Keratinocyte (primary cell): ENCODE measurements around the gene GABRB1. TPM values are rescaled to one million over a fixed set of nuclear protein-coding genes. Genes with fewer than 3 reads are reported as not detected.
"Not testable (repeated sequence)": the region's sequence is repeated elsewhere in the genome, so short reads cannot be mapped to it uniquely, and the experiment has no call there.

Source experiments
- DNase-seq: peaks from one replicate; pipeline ENCODE4 v3.0.0-alpha.2; 2011; ENCODE audit warnings: low read depth, missing footprints, low spot score
- FAIRE-seq: peaks from 2 replicates; lab custom pipeline; 2011; peaks lifted over from hg19 to GRCh38; lab: Jason Lieb, UNC
- H2AFZ ChIP-seq: 2 replicates; pipeline ENCODE4 v1.6.0; 2012; ENCODE audit warnings: low read length, control low read depth, inconsistent platforms; ENCODE audit not compliant: control insufficient read depth
- H3K27ac ChIP-seq: 2 replicates; pipeline ENCODE4 v1.5.1; 2011; ENCODE audit warnings: low read length; ENCODE audit not compliant: control insufficient read depth, insufficient read depth
- H3K27me3 ChIP-seq: 3 replicates; pipeline ENCODE4 v1.6.0; 2011; ENCODE audit warnings: low read length; ENCODE audit not compliant: control insufficient read depth, insufficient read depth; ENCODE audit errors: extremely low read depth
- H3K36me3 ChIP-seq, 2 experiments: 2 replicates in 1 of 2; 3 replicates in 1 of 2; pipeline ENCODE4 v1.5.1; 2011; ENCODE audit warnings: low read length in 2 of 2, mild to moderate bottlenecking in 1 of 2; ENCODE audit not compliant: control insufficient read depth in 2 of 2, insufficient read depth in 2 of 2; ENCODE audit errors: extremely low read depth in 1 of 2
- H3K4me1 ChIP-seq: 3 replicates; pipeline ENCODE4 v1.5.1; 2011; ENCODE audit warnings: low read length; ENCODE audit not compliant: control insufficient read depth, insufficient read depth; ENCODE audit errors: extremely low read depth
- H3K4me2 ChIP-seq: 3 replicates; pipeline ENCODE4 v1.6.0; 2011; ENCODE audit warnings: low read depth, low read length; ENCODE audit not compliant: control insufficient read depth, insufficient read depth; ENCODE audit errors: extremely low read depth
- H3K4me3 ChIP-seq, 3 experiments: fragments of 200-600 bp in 1 of 3; sonication (generic) in 1 of 3; 2 replicates in 2 of 3; 3 replicates in 1 of 3; pipeline ENCODE4 v1.5.1; 2011 to 2016; ENCODE audit warnings: low read length in 3 of 3, mild to moderate bottlenecking in 3 of 3, control low read depth in 2 of 3, inconsistent platforms in 1 of 3, low read depth in 1 of 3, mixed read lengths in 1 of 3, mixed run types in 1 of 3, moderate library complexity in 1 of 3; ENCODE audit not compliant: control insufficient read depth in 2 of 3, insufficient read depth in 2 of 3; ENCODE audit errors: extremely low read depth in 1 of 3
- H3K79me2 ChIP-seq: 2 replicates; pipeline ENCODE4 v1.6.0; 2012; ENCODE audit warnings: low read length; ENCODE audit not compliant: control insufficient read depth, insufficient read depth
- H3K9ac ChIP-seq: 3 replicates; pipeline ENCODE4 v1.6.0; 2011; ENCODE audit warnings: low read length; ENCODE audit not compliant: control insufficient read depth, insufficient read depth; ENCODE audit errors: extremely low read depth
- H3K9me1 ChIP-seq: 3 replicates; pipeline ENCODE4 v1.6.0; 2011; ENCODE audit warnings: low read length; ENCODE audit not compliant: control insufficient read depth, insufficient read depth; ENCODE audit errors: extremely low read depth
- H3K9me3 ChIP-seq: 2 replicates; pipeline ENCODE4 v1.5.1; 2012; ENCODE audit warnings: low read depth, low read length; ENCODE audit not compliant: control insufficient read depth
- H4K20me1 ChIP-seq: 3 replicates; pipeline ENCODE4 v1.6.0; 2011; ENCODE audit warnings: low read length; ENCODE audit not compliant: control insufficient read depth, insufficient read depth; ENCODE audit errors: extremely low read depth
- EZH2 ChIP-seq: IDR thresholded peaks from one replicate; pipeline ENCODE4 v1.6.1; 2012; ENCODE audit warnings: inconsistent platforms, mild to moderate bottlenecking, low read length, moderate library complexity
- dilution Hi-C: fragments of 300-500 bp; cut with MboI; formaldehyde crosslinking; loops from one replicate; pipeline ENCODE4 v1.7.0; 2020; ENCODE audit warnings: low sequenced_read_pairs; ENCODE audit not compliant: extremely low pct_ligation_motif_present
- polyA plus RNA-seq, 5 experiments: library from polyadenylated mRNA; depleted of rRNA in 3 of 5; stranded (reverse) in 3 of 5; stranded (forward) in 1 of 5; unstranded in 1 of 5; fragments of >200 nt; gene quantifications; 1 replicate in 1 of 5; 2 replicates in 3 of 5; 3 replicates in 1 of 5; pipeline versions ENCODE4 v1.2.1 to v1.2.3, GENCODE V29; 2011 to 2012; ENCODE audit warnings: missing spikeins in 2 of 5, low read depth in 1 of 5, low replicate concordance in 1 of 5
- TF ChIP-seq, protein P1 (sequence below), 3 experiments: IDR thresholded peaks in 1 of 3; conservative IDR thresholded peaks in 1 of 3; optimal IDR thresholded peaks in 1 of 3; 2 replicates in 2 of 3; 3 replicates in 1 of 3; pipeline versions ENCODE3 to v1.5.1; 2011; ENCODE audit warnings: low read length in 3 of 3, mild to moderate bottlenecking in 3 of 3, moderate library complexity in 2 of 3, control low read depth in 1 of 3, inconsistent platforms in 1 of 3; ENCODE audit not compliant: insufficient read depth in 2 of 3; ENCODE audit errors: extremely low read depth in 1 of 3

GABRB1 gene
- polyA plus RNA-seq, 1 donor (not counting 4 experiments of a cell fraction or from before 2014, with no cell fraction given): not detected

DNA sequence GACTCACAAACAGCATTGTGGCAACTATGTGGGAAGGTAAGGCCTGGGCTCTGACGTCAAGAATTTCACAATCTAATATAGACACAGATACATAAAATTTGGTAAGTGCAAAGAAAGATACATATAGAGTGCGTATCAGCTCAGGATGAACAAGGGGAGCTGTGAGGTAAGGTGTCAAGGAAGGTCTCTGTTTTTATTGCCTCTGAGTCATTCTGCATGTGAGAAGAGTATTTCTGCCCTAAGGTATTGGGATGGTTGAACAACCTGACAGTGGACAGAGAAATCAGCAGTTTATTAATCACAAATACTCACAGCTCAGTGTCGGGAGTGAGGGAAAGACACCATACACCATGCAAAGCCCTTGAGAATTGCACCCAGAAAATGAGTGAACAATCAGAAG is 342.3 kb downstream of the GABRB1 start:
- Histone ChIP-seq H3K4me3 (no peak overlapping the region), H3K27ac (no peak overlapping the region), H3K9me3 (no peaks in the 10 kb centered on the region), H2AFZ (no peak overlapping the region), H4K20me1 (no peaks in the 10 kb centered on the region), H3K9ac (no peak overlapping the region), H3K4me2 (no peak overlapping the region), H3K79me2 (no peaks in the 10 kb centered on the region), H3K9me1 (no peaks in the 10 kb centered on the region), H3K4me1 (no peaks in the 10 kb centered on the region), H3K36me3 (no peaks in the 10 kb centered on the region), H3K27me3 (no peaks in the 10 kb centered on the region)
- dilution Hi-C loops: no loop called here
- DNase-seq: no peak
- no peak for FAIRE-seq
- TF ChIP-seq EZH2: no peak
- TF ChIP-seq, protein P1, sequence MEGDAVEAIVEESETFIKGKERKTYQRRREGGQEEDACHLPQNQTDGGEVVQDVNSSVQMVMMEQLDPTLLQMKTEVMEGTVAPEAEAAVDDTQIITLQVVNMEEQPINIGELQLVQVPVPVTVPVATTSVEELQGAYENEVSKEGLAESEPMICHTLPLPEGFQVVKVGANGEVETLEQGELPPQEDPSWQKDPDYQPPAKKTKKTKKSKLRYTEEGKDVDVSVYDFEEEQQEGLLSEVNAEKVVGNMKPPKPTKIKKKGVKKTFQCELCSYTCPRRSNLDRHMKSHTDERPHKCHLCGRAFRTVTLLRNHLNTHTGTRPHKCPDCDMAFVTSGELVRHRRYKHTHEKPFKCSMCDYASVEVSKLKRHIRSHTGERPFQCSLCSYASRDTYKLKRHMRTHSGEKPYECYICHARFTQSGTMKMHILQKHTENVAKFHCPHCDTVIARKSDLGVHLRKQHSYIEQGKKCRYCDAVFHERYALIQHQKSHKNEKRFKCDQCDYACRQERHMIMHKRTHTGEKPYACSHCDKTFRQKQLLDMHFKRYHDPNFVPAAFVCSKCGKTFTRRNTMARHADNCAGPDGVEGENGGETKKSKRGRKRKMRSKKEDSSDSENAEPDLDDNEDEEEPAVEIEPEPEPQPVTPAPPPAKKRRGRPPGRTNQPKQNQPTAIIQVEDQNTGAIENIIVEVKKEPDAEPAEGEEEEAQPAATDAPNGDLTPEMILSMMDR (optimal IDR thresholded peaks at IDR 0.05 in 1 of 3, IDR thresholded peaks at IDR 0.05 in 1 of 3, conservative IDR thresholded peaks at IDR 0.05 in 1 of 3; ENCODE audit: extremely low read depth in 1 of 3, insufficient read depth in 2 of 3, low read length in 3 of 3): no peak

DNA sequence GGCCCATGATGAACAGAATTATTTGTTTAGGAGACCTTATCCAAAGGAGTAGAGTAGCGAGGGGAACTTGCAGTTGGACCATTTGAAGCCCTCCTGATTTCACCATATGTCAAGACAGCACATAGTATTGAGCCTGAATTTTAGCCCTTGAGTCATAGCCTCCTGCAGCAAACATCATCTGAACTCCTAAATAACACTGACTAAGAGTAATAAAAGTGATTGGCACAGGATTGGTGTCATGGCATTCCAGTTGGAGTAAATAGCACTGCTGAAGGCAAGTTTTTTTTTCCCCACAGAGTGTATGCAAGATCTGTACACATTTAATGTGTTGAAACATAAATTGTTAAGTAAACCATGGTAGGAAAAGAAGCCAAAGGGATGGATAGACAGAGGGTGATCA is 343.1 kb downstream of the GABRB1 start:
- Histone ChIP-seq H3K9ac (no peak overlapping the region), H3K36me3 (no peaks in the 10 kb centered on the region), H3K9me1 (no peaks in the 10 kb centered on the region), H3K27me3 (no peaks in the 10 kb centered on the region), H3K79me2 (no peaks in the 10 kb centered on the region), H3K4me1 (no peaks in the 10 kb centered on the region), H3K9me3 (no peaks in the 10 kb centered on the region), H4K20me1 (no peaks in the 10 kb centered on the region), H3K4me2 (no peak overlapping the region), H3K4me3 (no peak overlapping the region), H3K27ac (no peak overlapping the region), H2AFZ (no peak overlapping the region)
- TF ChIP-seq, protein P1 (optimal IDR thresholded peaks at IDR 0.05 in 1 of 3, IDR thresholded peaks at IDR 0.05 in 1 of 3, conservative IDR thresholded peaks at IDR 0.05 in 1 of 3; ENCODE audit: extremely low read depth in 1 of 3, insufficient read depth in 2 of 3, low read length in 3 of 3): no peak
- TF ChIP-seq EZH2: no peak
- dilution Hi-C loops: no loop called here
- no peak for FAIRE-seq
- DNase-seq: no peak

DNA sequence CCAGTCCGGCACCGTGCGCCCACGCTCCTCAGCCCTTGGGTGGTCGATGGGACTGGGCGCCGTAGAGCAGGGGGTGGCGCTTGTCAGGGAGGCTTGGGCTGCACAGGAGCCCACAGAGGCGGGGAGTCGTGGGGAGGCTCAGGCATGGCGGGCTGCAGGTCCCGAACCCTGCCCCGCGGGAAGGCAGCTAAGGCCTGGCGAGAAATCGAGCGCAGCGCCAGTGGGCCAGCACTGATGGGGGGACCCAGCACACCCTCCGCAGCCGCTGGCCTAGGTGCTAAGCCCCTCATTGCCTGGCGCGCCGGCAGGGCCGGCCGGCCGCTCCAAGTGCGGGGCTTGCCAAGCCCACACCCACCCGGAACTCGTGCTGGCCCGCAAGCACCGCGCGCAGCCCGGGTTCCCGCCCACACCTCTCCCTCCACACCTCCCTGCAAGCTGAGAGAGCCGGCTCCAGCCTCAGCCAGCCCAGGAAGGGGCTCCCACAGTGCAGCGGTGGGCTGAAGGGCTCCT is 346.7 kb downstream of the GABRB1 start:
- H3K4me1 ChIP-seq, H4K20me1 ChIP-seq, H3K4me3 ChIP-seq, dilution Hi-C loops, H3K27me3 ChIP-seq, H3K27ac ChIP-seq, DNase-seq, H3K36me3 ChIP-seq, H3K9me1 ChIP-seq, FAIRE-seq, H2AFZ ChIP-seq, H3K4me2 ChIP-seq, H3K9ac ChIP-seq, H3K79me2 ChIP-seq, H3K9me3 ChIP-seq: not testable (repeated sequence)
